HG03025 (cell line): ENCODE data around the gene MED13.
"Not testable (repeated sequence)": the region's sequence is repeated elsewhere in the genome, so short reads cannot be mapped to it uniquely, and the experiment has no call there.

ENCODE experiments used
- ATAC-seq: cut with Tn5 transposase; IDR thresholded peaks from one replicate; pipeline ENCODE4 v1.9.1; 2021; ENCODE audit warnings: mild to moderate bottlenecking, moderate library complexity; ENCODE audit not compliant: unreplicated experiment, low FRiP score

Gene MED13

DNA sequence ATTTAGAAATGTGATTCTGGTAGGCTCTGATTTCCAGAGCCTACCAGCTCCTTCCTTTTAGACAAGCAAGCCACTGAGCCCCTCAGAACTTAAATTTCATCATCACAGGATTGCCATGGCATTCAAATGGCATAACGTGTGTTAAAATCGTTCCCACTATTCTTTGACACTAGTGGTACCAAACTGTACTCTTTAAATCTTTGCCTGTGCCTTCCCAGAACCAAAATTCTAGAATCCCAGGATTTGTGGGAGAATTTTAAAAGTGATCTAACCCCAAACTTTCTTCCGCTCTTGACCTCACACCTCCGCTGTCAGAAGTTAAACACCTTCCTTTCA is 137.0 kb downstream of the MED13 start:
- ATAC-seq: no peak

DNA sequence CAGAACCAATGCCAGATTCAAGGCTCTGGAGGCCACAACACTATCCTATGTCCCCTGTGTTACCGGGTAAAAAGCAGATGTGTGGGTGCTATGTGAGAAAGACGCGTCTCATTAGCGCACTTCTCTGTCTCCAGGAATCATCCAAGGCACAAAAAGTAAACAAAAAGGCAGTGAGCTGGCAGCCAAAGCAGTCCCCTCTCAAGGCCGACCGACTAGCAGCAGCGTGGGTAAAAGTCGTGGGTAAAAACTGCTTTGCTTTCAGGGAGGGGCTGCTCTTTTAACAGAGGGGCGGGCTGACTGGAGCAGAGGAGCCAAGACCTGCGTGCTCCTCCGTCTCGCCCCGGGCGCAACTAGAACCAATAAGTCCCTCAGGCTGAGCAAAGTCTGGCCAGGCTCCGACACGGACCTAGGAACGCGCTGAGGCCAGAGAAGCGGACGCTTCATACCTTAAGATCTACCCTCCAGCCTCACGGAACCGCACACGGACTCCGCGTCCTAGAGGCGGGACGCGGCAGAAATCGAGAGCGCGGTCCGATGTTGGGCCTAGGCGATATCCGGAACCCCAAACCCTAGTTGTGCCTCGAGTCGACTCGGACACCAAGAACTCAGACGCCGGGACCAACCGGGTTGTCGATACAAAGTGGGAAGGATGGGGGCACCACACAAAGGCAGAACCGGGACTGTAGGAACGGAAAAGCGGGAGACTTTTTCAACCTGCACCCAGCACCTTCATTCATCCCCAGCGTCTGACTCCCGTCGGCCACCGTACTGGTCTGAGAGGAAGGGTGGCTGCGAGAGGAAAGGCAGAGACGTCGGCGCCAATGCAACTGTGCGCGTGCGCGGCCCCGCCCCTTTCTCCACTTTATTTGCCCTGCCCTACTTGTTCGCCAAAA is 137.6 kb downstream of the MED13 start, which contains the start of gene INTS2:
INTS2 (minus strand) TSS at position 775 of the 893 bp plus-strand sequence. CDS start 1,338 bp downstream, outside the sequence.
- peak; percentile 69 for ATAC-seq

DNA sequence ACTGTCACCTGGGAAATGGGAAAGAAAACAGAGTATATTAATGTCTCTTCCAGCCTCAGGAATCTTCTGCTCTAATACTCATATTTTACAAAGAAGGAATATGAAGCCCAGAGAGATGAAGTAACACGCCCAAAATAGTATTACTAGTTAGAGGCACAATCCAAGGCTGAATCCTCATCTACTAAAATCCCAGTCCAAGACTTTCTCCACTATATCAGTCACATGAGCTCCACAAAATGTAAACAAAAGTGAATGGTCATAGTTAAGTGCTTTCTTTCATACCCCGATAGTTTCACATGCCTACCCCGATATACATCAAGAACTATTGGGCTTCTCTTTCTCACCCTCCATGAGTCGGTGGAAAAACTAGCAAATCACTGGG is 138.3 kb downstream of the MED13 start:
- ATAC-seq: no peak

DNA sequence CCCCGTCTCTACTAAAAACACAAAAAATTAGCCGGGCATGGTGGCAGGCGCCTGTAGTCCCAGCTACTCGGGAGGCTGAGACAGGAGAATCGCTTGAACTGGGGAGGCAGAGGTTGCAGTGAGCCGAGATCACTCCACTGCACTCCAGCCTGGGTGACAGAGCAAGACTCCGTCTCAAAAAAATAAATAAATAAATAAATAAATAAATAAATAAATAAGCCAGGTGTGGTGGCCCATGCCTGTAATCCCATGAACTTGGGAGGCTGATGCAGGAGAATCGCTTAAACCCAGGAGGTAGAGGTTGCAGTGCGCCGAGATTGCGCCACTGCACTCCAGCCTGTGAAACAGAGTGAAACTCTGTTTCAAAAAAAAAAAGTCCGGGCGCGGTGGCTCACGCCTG is 149.9 kb downstream of the MED13 start:
- not testable (repeated sequence) for ATAC-seq

DNA sequence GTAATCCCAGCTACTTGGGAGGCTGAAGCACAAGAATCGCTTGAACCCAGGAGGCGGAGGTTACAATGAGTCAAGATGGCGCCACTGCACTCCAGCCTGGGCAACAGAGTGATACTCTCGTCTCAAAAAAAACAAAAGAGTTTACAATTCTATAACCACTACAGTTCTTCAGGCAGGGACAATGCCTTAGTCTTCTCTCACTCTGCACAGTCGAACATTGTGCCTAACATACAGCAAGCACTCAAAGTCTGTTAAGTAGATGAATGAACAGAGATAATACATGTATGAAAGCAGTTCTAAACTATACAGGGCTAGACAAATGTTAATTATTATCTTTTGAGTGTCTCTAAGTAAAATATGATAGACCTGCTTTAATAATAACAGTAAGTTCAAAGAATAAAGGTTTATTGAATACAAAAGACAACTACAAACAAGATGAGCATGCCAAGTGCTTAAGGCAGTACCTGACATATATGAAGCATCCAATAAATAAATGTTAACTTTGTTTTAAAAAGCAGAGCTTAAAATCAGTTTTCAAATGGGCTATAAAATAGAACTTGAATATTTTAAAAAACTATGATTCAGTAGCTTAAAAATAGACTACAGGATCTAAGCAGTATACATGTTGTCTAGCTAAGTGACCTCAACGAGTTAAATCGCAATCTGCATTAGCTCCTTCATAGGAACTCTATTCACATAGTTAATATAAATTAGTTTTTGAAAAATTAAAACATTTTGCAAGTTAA is 156.6 kb downstream of the MED13 start:
- ATAC-seq: no peak

DNA sequence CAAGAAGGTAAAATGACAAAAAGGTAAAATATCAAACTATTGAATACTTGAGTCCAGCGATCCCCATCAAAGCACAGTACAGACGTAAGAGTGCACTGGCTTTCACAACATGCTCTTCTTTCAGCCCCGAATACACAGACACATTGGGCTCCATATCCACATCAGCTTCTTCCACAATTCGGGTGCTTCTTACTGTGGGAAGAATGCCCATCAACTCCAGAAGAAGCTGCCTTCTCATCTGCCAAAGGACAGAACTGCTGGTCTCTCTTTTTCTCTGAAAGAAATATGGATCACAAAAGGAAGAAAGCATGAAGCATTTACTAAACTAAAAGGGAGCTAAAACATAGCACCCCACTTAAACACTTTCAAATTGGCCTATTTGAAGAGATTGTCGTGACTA is 157.7 kb downstream of the MED13 start:
- no peak for ATAC-seq

DNA sequence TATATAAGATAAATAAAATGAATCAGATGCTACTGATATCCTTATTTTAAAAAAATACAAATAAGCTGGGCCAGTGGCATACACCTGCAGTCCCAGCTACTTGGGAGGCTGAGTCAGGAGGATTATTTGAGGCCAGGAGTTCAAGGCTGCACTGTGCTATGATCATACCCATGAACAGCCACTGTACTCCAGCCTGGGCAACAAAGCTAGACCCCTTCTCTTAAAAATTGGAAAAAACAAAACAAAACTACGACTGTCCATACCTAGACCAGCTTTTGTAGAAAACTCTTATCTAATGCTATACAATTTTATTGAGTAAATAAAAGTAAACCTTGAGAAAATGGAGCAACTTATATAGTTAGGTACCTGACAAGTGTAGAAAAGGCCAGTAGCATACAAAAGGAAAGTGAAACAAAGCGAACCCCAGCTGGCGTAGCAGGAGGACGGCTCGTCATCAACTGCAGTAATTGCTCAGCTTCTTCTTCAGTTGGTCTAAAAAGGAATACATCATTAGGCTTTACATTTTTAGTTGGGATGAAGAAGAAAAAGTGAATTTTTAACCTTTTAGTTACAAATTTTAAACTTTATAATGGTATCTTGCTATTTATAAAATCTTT is 160.9 kb downstream of the MED13 start:
- ATAC-seq: no peak

DNA sequence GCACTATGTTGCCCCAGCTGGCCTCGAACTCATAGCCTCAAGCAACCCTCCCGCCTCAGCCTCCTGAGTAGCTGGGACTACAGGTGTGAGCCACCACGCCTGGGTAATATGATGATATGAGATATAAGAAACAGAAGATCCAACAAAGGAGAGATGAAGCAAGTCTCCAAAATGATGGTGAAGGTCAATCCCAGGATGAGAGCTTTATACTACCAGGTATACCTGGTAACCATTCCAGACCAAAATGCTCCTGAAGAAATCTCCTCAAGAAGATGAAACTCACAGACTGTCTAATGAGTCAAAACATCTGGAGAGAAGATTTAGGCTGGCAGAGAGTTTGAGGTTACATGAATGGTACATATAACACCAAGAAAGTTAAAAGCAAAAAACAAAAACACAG is 161.8 kb downstream of the MED13 start:
- no peak for ATAC-seq

DNA sequence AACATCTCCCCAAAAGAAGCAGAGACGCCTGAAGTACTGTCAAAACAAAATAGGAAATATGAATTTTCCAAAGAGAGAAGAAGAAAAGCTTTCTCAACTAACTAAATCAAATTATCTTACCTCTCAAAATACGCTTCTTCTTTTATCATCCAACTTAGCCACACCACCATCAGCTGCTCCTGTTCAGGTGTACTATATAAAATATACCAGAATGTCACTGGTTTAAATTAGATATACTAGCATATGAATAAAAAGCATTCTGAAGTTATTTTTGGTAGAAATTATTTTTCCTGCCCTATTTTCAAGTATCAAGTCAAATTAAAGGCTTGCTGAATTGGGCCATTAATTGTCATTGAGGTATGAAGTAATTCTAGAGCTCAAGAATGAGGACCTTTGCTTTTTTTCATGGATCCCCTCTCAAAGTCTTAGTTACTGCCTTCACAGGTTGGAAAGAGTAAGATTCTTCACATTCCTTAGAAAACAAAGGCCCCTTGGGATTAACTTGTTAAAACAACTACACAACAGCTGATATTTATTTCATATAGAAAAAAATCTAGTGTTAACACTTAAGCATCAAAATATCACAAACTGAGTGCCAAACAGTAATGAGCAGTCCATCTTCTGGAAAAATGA is 167.4 kb downstream of the MED13 start:
- no peak for ATAC-seq

DNA sequence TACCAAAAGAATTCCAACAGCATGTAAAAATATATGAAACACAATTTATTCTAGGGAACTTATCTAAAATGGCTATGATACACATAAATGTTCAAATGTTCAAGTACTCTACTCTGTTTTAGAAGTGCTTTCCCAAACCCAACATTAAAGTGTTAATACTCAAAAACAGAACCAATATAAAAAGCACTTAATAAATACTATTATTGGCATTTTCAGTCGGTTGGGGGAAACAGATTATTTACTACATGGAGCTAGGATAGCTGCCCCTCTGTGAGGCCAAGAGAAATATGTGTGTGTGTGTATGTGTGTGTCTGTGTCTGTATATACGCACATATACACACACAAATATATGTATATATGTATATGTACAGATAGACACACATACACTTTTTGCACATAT is 169.7 kb downstream of the MED13 start:
- ATAC-seq: no peak

DNA sequence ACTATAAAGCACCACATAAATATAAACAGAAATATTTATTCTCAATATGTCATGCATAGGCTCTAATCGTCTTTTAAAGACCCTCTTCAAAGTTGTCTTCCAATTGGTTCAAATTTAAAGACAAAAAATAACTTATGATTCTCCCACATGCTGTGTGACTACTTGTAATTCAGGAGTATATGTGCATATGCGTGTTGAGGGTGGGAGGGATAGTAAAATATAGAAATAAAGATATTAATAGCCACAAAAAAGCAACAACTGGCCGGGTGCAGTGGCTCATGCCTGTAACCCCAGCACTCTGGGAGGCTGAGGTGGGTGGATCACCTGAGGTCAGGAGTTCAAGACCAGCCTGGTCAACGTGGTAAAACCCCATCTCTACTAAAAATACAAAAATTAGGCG is 170.8 kb downstream of the MED13 start:
- ATAC-seq: not testable (repeated sequence)
